Measurements from ENCODE around the gene FCN3.
A peak's percentile ranks its signal among the peaks of the same experiment; 100 is the strongest.
"Not testable (repeated sequence)": the region's sequence is repeated elsewhere in the genome, so short reads cannot be mapped to it uniquely, and the experiment has no call there.

Gene FCN3

GRCh38 chr1:27399251-27400025 lies 24.8 kb upstream of the FCN3 start:
- DNase-seq (ENCODE audit: low read depth), result no peak

DNA sequence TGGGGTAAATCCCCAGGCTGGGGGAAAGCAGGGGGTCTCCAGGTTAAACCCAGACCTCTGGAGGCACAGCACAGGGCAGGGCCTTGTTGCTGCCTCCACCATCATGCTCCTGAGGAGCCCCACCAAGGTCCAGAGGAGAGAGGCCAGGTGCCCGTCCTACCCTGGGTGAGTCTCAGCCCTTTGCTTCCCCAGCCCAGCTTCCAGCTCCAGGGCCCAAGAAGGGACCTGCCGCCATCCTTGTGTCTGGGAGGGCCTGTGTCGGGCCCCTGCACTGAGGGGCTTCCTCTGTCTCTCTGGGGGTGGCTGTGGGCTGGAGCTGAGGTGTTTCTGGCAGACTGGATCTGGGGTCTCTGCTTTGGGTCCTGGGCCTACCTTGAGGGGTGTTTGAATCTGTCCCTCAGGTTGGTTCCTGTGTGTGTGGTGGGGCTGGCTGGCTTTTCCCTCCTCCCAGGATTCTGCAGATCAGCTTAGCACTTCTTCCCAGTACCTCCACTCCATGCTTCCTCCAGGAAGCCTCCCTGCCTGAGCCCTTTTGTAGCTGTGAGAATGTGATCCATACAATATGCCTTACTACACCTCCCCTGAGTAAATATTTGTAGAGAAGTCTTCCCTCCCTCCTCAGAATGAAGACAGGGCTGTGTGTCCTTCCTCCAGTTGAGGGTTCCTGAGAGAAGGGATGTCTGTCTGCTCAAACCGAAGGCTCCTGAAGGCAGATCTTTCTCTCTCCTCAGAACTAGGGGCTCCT lies 24.0 kb upstream of the FCN3 start:
- DNase-seq (ENCODE audit: low read depth), result no peak

- DNase-seq (ENCODE audit: low read depth), result no peak
These were observed 23.1 kb upstream of the FCN3 start for GRCh38 chr1:27397749-27398148.

DNA sequence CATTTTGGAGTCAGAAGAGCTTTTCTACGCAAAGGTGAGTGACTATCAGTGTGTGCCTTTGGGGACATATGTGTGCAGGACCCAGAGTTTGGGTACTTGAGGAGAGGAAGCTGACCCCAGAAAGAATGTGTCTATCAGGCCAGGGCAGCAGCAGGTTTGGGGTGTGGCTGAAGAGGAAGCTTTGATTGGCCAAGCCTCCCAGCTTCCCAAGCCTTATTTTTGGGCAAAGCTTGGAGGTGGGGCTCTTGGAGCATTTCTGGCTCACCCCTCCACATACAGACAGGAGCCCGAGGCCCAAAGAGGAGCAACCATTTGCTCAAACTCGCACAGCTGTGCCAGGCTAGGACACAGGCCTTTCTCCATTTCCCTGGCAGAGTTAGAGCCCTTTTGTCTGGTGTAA lies 22.5 kb upstream of the FCN3 start:
- no peak for DNase-seq (ENCODE audit: low read depth)

GRCh38 chr1:27395441-27396195 lies 21.0 kb upstream of the FCN3 start:
- peak; percentile 61 for DNase-seq (ENCODE audit: low read depth)

- DNase-seq (ENCODE audit: low read depth), result no peak
These were observed 20.3 kb upstream of the FCN3 start for GRCh38 chr1:27394925-27395324.

GRCh38 chr1:27394282-27394658 lies 19.6 kb upstream of the FCN3 start:
- DNase-seq (ENCODE audit: low read depth), result no peak

GRCh38 chr1:27393641-27394281 lies 19.1 kb upstream of the FCN3 start:
- no peak for DNase-seq (ENCODE audit: low read depth)

- DNase-seq (ENCODE audit: low read depth), result no peak
These were observed 18.4 kb upstream of the FCN3 start for GRCh38 chr1:27392778-27393635.

DNA sequence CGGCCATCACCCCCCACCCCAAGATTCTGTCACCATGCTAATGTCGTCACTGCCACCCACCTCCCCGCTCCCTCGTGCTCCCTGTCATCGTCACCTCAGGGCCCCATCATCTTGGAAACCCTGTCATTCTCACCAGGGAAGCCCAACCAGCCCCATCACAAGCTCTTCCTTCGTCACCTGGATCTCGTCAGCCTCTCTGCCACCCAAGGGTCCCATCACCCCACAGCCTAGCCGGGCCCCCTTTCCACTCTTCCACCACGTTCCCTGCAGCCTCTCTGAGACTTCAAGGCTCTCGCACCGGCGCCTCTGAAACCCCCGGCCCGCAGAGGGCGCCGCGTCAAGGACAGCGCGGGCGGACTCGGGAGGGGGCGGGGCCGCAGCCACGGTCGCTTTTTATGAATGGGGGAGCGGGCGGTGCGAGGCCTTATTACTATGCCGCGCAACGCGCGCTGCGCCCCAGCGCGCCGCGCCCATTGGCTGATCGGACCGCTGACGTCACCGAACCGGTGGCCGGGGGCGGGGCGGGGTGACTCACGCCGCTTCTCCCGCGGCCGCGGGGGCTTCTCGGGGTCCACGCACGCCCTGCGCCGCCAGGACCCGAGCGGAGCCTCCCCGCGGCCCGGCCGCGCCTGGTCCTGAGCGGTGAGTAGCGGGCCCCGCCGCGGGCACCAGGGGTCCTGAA lies 17.6 kb upstream of the FCN3 start, which contains the start of gene GPR3:
Gene GPR3, plus strand, starts transcription at position 527 of the 682 bp plus-strand sequence. CDS start 1,177 bp downstream, outside the sequence.
- peak; percentile 92 for DNase-seq (ENCODE audit: low read depth)

- DNase-seq (ENCODE audit: low read depth), result no peak
These were observed 17.0 kb upstream of the FCN3 start for GRCh38 chr1:27391511-27392095.

DNA sequence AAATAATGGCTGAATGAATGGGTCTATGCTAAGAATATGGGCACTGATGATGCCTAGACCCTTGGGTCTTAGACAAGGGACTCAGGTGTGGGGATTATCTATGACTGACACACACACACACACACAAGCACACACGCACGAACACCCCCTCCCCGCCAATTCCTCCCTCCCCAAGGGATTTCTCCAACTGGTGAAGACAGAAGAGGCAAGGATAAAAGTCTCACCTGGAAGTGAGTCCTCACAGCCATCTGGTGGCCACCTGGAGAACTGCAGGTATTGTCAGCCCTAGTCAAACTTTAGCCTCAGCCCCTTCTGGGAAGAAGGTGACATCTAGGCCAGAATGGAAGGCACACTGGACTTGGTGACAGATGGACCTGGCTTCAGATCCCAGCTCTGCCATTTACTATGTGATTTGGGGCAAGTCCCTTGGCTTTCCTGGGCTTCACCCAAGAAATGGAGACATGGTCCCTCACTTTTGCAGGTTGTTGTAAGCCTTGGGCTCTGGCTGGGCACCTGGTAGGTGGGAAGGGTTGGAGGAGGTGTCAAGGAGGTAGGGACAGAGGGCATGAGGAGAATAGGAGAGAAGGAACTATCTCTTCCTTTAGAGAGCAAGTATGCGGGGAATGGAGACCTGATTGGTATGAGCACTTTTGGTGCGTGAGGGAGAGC lies 13.8 kb upstream of the FCN3 start:
- DNase-seq (ENCODE audit: low read depth), result peak; percentile 57

- not testable (repeated sequence) for DNase-seq (ENCODE audit: low read depth)
These were observed 10.2 kb upstream of the FCN3 start for GRCh38 chr1:27384797-27385196.

GRCh38 chr1:27383661-27384060 lies 9.0 kb upstream of the FCN3 start:
- DNase-seq (ENCODE audit: low read depth), result no peak

- DNase-seq (ENCODE audit: low read depth), result no peak
These were observed 8.5 kb upstream of the FCN3 start, which contains the start of gene CD164L2 for GRCh38 chr1:27383039-27383605. Gene CD164L2, minus strand, starts transcription at chr1:27383333. Its CDS starts 94 bp downstream, at chr1:27383239.

DNA sequence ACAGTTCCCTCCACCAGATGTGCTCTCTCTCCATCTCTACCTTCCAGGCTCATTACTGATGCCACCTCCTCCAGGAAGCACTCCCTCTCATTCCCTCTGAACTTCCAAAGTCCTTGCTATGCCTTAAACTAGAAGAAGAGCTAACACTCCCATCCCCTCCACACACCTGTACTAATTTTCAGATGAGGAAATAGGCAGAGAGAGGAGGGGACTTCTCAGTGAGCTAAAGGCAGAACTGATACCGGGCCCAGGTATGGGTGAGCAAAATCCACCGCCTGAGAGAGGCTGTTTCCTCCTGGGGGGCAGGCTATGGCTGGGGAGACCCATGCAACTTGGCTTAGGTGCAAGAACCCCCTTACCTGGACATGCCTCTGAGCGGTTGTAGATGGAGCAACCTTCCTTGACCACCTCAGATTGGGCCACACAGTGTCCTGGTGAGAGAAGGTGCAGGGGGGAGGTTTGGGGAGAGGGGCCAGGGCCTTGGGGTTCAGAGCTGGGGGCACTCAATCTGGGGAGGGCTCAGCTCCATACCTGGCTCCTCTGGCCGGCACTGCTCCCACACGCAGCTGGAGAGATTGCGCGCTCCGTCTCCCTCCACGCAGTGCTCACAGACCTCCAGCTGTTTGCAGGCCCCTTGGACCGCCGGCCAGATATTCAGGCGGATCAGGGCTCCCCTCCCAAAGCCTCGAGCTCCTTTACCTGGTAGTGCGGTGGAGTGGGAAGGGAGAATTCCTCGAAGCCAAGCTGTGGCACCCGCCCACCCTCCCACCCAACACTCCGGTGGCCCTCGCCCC lies 7.5 kb upstream of the FCN3 start:
- no peak for DNase-seq (ENCODE audit: low read depth)

GRCh38 chr1:27380766-27381733 lies 6.4 kb upstream of the FCN3 start:
- no peak for DNase-seq (ENCODE audit: low read depth)
